ENCODE data around the gene UBE2J2.

GRCh38 chr1:1318777-1319645 is 45.4 kb upstream of the UBE2J2 start:
- no peak for TF ChIP-seq EZH2phosphoT487 (IDR thresholded peaks at IDR 0.05; ENCODE audit: low read depth)
- TF ChIP-seq CTCF (IDR thresholded peaks at IDR 0.05; ENCODE audit: low read depth, low read length), result no peak

All from OCI-LY3 (cell line).